Activated gamma-delta T cell (primary cell): ENCODE results near the gene DAGLA.
"Not testable (repeated sequence)": the region's sequence is repeated elsewhere in the genome, so short reads cannot be mapped to it uniquely, and the experiment has no call there.

ENCODE experiments used
- DNase-seq: peaks from one replicate; lab custom pipeline; 2025; lab: John Stamatoyannopoulos, UW

DAGLA gene

GRCh38 chr11:61666684-61667297 is 13.4 kb upstream of the DAGLA start:
- DNase-seq, result no peak

- no peak for DNase-seq
Measured at GRCh38 chr11:61667684-61668305, 12.4 kb upstream of the DAGLA start.

DNA sequence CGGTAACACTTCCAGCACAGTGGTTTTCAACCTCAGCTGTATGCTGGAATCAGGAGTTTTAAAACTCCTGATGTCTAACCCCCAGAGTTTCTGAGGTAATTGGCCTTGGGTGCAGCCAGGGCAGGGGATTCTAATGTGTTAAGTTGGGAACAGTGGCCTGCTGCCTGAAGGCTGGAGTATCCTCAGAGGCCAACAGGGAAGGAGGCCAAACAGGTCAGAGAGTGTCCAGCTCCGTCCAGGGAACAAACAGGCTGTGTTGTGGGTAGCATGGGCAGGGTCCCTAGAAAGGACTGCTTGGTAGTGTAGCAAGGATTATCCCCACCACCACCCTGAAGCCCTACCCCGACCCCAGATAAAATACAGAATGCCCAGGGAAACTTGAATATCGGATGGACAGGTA is 10.8 kb upstream of the DAGLA start:
- no peak for DNase-seq

DNA sequence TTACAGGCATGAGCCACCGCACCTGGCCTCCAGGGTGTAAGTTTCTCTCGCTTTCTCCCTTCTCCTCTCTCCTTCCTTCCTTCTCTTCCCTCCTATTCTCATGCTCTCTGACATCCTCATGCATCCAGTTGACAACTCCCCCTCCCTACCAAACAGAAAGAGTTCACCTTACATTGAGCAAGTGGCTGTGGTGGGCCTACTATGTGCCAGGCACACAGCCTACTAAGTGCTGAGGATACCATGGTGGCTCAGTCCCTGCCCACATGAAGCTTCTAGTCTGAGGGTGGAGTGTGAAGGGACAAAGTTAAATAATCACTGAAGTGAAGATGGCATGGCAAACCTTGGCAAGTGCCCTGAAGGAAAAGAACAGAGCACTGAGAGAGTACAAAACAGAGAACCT is 9.6 kb upstream of the DAGLA start:
- DNase-seq, result no peak

DNA sequence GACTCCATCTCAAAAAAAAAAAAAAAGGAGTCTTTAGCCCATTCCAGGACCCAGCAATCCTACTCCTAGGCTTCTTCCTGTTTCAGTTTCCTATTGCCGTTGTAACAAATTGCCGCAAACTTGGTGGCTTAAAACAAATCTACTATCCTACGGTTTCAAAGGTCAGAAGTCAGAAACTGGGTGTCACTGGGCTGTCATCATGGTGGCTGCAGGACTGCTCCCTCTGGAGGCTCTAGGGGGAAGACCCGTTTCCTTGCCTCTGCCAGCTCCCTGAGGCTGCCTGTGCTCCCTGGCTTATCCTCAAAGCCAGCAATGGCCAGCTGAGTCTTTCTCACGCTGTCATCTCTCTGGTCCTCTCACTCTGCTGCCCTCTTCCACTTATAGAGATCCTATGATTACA is 8.7 kb upstream of the DAGLA start:
- no peak for DNase-seq

- DNase-seq, result not testable (repeated sequence)
Measured at GRCh38 chr11:61673946-61674467, 6.2 kb upstream of the DAGLA start.

- DNase-seq, result no peak
Measured at GRCh38 chr11:61675826-61676225, 4.4 kb upstream of the DAGLA start.

DNA sequence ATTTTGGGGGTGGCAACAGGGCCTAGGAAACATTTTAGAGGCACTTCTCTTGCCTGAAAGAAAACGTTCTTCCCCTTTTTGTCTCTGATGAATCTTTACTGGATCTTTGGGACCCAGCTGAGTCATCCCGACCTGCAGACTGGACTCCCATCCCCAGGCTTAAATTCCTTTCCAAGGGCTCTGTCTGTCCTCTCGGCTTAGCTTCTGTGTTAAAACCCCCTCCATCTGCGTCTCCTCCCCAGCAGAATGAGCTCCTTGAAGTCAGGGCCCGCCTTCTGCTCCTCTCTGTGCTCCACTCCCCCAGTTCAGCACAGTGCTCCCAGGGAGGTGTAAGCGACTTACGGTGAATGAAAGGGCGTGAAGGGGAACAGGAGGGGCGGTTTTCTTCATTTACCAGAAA is 895 bp upstream of the DAGLA start:
- DNase-seq, result no peak

DNA sequence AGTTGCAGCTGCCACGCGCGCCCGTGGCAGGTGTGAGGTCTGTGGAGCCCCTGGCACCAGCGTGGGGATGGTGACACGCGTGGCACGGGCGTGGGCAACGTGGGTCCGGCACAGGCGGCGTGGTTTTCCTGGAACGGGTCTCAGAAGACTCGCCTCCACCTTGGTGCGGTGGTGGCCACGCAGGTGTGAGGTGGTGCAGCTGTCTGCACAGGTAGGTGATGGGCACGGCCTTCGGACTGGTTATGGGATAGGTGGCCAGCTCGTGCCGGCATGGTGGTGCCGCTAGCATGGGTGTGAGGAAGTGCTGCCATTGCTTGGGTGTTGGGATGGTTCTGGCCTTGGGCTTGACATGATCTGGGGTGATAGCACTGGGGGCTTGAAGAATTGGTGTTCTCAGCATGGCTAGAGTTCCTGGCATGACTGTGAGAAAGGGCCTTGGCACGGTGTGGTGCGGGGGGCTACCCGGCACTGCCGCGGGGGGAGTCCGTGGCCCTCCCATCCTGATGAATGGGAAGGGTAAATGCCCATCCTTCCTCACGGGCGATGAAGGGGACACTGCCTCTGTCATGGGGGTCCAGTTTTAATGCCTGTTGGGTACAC is 531 bp downstream of the DAGLA start:
- DNase-seq, result no peak

- no peak for DNase-seq
Measured at GRCh38 chr11:61682093-61682732, 2.0 kb downstream of the DAGLA start.

GRCh38 chr11:61682906-61683675 is 2.9 kb downstream of the DAGLA start:
- no peak for DNase-seq

GRCh38 chr11:61683961-61684869 is 4.0 kb downstream of the DAGLA start:
- no peak for DNase-seq

DNA sequence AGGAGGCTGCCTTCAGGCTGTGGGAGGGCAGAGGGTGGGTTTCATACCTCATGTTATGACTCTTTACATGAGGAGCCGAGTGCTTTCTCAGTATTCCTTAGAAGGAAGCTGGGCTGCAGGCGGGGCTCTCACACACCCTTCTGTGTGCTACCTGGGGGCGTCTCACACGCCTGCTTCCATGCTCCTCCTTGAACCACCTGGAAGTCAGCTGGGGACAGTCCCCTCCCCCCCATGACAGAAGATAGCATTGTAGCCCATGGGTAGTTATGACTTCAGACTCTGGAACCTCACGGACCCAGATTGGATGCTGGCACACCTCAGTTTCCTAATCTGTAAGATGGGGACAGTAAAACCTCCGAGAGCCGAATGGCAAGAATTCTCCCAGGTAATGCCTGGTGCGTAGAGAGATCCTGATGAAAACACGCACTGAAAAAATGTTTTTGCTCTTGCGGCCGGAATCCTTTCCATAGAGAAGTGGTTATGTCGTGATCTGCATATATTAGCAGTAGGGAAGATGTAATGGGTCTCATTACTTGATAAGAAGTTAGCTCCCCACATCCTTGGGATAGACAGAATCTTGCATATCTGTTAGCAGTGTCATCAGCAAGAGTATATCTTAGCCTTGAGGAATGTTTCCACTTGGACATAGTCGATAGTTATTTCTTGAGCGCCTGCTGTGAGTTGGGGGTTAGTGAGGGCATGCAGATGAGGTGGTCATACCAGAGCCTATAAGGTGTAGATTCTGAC is 4.9 kb downstream of the DAGLA start:
- no peak for DNase-seq

GRCh38 chr11:61685617-61685967 is 5.4 kb downstream of the DAGLA start:
- no peak for DNase-seq

DNA sequence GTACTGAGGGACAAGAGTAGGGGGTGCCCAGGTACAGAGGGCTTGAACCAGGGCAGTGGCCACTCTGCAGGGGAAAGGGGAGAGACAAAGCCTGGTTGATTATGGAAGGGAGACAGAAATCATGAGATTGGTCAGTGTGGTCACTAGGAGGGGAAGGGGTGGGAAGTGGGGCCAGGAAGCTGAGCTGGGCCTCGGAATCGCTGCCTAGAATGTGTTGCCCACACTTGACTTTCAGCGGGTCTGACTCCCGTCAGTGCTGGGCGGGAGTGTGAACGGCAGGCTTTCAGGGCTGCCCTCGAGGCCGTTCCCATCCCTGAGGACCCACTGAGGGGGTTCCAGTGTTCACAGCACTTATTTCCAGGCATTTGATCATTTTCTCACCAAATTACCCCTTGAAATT is 5.9 kb downstream of the DAGLA start:
- DNase-seq, result no peak

DNA sequence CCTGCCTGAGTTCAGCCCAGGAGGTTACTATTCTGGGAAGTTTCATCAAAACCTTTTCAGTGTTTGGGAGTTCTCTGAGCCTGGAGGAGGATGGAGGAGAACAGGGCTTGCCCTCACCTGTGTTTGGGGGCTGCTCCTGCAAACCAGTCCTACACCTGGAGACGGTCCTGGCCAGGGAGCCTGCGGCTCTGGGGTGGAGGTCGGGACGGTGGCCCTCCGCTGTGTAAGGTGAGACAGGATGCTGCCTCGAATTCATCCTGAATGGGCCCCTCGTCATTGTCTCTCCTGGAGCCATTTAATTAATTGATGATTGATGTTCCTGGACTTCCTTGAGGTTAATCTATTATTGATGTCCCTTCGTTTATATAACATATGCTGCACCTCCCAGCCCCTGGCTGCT is 6.3 kb downstream of the DAGLA start:
- no peak for DNase-seq

DNA sequence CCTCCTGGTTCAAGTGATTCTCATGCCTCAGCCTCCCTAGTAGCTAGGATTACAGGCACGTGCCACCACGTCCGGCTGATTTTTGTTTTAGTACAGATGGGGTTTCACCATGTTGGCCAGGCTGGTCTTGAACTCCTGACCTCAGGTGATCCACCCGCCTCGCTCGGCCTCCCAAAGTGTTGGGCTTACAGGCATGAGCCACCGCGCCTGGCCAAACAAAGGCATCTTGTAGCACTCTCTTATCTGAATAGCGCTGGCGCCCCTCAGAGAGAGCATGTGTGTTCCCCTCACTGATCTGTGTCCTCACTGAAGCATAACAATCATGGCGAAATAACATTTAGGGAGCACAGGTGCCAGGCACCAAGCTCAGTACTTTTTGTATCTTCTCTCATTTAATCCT is 7.2 kb downstream of the DAGLA start:
- no peak for DNase-seq

DNA sequence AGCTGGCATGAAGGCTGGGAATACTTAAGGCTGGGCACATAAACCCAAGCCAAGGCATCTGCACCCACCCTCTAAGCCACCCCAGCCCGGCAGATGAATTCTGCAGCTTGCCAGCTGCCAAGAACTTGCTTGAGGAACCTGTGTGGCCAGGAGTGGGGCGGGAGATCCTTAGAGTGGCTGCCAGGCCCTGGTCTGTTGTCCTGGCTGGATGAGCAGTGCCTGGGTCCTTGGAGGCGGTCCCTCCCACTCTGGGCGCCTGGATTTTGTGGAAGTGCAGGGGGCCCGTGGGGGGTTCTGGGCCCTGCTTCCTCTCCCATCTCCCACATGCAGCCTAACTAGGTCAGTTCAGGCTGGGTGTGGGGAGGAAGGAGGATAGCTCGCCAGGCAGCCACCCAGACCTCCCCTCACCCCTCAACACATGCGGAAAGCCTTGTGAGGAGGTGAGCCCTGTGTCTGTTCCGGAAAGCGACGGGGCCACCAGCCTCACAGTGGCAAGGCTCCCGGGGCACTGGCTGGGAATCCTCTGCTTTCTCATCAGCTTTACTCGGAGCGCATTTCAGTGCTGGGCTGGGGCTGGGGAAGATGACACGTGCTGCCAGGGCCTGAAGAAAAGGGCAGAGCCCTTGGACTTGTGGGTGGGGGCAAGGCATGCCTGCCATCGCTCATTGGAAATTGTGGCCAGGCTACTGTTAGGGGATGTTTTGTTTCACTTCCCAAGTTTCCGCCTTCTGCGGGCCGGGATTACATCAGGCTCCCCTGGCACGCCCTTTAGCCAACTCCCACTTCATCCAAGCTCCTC is 8.4 kb downstream of the DAGLA start:
- no peak for DNase-seq

DNA sequence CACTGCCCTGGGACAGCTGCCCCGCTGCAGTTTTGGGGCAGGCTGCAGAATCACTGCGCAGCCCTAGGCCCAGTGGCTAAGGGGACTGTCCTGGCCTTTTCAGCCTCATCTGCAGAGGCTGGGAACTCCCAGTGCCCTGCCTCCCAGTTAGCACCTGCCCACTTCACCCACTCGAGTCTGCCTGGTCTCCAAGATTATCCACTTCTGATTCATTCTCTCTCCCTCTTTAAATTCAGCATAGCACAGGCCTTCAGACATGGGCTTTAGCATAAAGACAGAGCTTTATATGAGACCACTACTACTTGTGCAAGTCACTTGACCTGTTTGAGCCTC is 8.9 kb downstream of the DAGLA start:
- DNase-seq, result no peak
